ENCODE data around the gene ACSS1.

ACSS1 gene

DNA sequence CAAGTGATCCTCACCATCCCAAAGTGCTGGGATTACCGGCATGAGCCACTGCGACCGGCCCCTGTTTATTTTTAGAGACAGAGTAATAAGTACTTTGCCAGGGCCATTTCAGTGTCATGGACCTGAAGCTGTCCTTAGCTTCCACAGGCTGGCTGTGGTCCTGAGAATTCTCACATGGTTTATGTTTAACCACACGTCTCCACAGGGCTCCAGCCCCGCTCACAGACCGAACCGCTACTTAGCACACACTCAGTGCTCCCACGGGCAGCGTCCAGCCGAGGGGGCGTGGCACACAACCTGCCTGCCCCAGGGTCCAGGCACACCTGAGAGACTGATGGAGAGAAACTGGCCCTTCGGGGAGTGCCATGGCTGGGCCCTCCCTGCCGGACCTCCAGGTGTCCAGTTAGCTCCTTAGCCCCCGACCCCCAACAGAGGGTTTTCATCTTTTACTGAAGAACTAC lies 11.7 kb downstream of the ACSS1 start:
- DNase-seq (ENCODE audit: low read depth in 2 of 2), result no peak

DNA sequence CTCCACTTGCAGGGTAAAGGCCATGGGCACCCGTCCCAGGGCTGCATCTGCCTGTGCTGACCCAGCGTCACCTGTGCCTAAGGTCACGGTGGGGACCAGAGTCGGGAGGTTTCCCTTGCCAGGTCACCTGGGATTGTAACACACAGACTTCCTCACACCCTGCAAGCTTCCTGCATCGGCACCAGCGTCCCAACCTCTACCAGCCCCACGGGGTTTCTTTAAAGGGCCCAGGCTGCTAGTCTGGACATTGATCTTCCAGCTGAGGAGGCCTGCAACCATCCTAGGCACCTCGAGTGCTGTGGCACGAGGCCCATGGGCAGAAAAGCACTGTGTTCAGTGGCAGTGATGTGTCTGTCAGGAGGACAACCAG lies 12.6 kb downstream of the ACSS1 start:
- no peak for DNase-seq (ENCODE audit: low read depth in 2 of 2)

DNA sequence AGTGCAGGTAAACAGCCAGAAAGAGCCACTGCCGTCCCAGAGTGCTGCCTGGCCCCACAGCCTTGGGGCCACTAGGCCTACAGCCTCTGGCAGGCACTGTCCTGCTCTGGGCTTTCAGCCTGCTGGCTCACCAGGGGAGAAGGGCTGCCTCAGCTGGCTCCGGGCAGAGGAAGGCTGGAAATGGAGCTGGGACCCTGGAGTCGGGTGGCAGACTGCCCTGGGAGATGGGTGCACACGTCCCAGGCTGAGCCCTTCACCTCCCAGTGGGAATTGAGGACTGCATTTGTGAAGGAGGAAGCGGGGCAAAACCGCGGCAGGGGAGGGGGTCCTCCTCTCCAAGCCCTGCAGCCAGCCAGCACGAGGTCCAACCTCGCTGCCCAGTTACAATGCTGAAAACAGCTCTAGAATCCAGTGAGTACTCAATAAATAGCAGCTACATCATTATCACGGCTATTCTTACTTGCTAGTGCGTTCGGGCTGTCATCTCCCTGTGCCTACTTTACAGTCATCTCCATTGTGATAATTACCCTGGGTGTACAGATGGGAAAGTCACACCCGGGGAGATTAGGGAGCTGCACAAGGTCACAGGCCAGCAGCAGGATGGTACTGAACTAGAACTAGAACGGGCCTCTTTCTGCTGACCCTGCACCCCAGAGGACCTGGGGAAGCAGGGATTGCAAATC lies 13.1 kb downstream of the ACSS1 start:
- no peak for DNase-seq (ENCODE audit: low read depth in 2 of 2)

DNA sequence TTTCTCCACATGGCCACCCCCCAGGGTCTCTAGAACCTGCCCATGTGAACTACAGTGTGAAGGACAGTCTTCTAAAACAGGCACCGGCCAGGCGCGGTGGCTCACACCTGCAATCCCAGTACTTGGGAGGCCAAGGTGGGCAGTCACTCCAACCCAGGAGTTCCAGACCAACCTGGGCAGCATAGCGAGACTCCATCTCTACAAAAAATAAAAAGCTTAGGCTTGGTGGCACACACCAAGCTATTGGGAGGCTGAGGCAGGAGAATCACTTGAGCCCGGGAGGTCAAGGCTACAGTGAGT lies 13.7 kb downstream of the ACSS1 start:
- no peak for DNase-seq (ENCODE audit: low read depth in 2 of 2)

DNA sequence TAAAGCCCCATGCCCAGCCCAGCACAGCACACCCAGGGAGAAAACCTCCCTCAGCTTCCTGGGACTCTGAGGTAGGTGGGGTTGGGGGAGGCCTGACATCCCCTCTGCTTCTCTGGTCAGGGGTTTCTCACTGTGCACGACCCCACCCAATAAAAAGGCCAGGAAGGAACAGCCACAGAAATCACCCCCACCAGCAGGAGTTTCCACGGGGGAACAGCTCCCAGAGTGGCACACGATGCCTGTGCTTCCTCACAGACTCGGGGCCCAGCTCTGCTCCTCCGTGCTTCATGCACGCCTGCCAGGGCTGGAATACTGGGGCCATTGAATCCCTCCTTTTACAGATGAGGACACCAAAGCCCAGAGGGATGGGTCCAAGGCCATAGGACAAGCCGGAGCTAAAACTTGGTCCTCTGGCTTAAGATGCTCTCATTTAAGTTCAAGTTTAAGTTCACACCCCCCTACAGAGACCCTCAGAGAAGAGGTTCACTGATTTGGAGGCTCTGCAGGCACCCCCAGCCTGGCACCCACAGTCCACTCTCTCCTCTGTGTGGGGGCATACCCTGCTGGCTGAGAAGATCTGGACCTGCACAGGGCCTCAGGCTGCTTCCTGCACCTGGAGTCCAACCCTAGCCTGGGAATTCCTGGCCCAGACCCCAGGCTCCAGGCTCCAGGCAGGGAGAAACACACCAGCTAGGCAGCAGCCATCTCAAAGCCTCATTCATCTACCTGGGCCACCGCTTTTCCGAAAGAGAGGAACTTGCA lies 14.3 kb downstream of the ACSS1 start:
- no peak for DNase-seq (ENCODE audit: low read depth in 2 of 2)

DNA sequence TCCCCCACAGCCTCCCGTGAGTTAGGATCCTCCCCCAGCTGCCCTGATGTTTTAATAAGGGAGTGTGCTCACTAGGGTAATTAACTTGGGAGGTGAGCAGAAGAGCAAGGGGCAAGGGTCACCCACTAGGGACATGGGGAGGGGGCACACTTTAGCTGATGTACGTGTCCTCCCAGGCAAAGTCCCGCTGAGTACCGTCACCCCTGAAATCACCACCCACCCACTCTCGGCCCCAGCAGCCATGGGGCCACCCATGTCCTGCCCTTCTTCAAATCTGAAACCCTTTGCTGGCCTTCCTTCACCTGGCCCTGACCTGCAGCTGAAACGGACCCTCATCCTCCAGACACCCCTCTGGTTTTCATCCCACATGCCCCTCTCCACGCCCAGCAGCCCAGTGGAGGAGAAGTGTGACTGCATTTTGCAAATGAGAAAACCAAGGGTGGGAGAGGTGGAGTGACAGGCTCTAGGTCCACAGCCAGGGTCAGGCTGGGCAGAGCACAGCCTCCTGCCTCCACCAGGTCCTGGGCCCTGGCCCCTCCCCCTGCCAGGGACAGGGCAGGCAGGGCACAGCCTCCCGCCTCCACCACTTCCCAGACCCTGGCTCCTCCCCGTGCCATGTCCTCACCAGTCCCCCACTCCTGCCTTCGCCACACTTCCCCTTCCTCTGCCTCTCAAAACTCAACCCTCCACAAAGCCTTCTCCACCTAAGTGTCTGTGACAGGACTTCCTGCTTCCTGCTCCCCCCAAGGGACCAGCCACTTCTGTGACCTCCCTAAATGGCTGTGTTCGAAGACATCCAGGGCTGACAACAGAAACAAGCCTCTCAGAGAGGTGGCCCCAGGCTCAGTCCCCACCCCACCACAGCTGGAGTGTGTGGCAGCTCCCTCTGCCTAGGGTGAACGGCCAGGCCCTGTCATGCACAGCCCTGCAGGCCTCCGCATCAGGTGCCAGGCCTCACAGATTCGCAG lies 15.1 kb downstream of the ACSS1 start:
- no peak for DNase-seq (ENCODE audit: low read depth in 2 of 2)

DNA sequence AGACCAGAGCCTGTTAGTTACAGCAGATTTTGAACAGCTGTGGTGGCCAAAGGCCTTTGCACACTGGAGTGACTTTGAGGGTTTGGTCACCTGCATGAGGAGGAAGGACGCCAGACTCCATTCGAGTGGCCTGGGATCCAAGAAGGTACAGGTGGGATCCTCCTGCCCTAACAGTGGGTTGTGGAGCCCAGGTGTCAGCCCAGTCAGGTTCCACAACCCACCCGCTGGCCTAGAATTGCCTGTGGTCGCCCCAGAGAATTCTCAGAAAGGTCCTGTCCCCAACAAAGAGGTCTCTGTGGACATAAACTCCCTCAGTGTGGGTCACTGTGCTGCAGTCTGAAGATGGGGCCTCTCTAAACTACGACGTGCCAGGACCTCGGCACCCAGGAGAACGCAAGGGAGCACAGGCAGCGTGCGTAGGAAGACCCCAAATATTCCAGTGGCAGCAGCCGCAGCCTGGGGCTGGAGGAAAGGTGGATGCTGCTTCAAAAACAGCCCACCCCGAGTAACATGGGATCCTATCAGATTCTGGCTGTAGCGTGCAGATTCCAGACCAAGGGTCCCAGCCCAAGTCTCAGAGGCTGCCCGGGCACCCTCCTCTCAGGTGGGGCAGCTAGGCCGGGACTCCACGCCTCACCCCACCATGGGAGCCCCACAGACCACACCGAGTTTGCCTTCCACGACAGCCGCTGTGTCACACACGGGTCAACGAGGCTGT lies 16.0 kb downstream of the ACSS1 start:
- no peak for DNase-seq (ENCODE audit: low read depth in 2 of 2)

DNA sequence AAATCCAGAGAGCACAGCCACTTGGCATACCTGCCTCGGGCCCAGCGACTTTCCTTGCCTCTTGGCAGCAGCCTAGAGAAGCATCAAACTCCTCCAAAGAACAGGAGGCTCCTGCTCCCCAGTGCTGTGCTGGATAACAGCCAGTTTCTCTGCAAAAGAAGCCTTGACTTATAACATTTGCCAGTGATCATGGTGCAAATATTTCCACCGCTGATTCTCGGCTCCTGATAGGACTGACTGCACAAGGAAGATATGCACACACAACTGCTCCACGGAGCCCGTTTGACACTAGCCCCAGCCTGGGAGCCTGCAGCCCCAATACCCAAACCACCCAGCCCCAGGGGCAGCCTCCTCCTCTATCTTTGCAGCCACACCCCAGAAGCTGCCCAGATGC lies 17.5 kb downstream of the ACSS1 start:
- DNase-seq (ENCODE audit: low read depth in 2 of 2), result no peak

DNA sequence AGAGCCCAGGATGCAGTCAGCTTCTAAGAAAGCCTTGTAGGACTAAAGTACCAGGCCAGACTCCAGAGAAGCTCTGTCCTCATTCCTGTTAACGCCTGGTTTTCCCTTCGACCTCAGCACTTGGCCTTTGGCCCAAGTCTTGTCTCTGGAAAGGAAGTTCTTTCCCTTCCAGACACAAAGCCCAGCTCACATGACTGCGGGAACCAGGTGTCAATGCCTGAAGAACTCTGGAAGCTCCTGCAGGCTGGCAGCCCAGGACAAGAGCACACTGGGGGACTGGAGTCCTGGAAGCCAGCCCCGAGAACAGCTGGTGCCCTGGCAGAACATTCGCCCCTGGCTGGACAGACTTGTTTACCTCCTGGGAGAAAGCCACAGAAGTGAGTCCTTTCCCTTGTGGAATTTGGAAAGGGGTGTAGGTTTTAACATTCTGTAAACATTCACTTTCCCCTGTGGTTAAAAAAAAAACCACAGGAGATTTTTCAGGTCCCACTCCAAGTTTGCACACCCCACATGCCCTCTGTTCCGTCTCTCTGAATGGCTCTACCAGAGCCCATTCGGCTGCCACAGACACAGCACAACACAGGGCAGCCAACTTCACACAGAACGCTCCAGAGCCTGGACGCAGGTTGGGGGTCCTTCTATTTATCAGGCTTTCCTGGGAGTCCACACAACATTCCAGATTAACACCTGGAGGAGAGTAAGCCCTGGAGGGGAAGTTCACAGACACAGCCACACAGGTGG lies 18.1 kb downstream of the ACSS1 start:
- no peak for DNase-seq (ENCODE audit: low read depth in 2 of 2)

DNA sequence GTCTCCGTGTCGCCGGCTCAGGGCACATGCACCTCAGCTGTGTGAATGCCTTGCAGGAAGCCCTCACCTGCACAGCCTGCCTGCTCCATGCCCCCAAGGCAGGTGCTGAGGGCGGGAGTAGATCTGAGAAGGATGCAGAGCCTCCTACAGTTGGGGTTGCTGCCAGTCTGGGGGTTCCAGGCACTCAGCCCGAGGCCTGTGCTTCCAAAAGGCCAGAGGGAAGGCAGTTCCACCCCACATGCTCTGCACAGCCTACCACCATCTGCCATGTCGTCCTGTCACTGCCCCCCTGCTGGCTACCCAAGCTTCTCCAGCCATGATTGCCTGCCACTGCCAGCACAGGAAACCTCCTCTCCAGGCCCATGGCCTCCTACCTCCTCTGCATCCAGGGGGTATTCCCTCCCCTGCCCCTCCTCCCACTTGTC lies 19.3 kb downstream of the ACSS1 start:
- no peak for DNase-seq (ENCODE audit: low read depth in 2 of 2)

DNA sequence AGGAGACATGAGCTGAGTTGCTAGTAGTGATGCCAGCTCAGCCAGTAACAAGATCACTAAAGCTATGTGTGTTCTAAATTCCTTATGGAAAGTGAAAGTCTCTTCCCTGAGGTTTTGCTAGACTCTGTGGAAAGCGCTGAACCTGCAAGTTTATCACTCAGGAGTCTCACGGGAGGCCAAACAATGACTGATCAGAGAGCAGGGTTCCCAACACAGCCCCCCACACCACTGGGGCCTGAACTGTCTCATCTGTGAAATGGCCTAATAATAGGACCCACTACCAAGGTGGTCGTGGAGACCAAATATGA lies 19.9 kb downstream of the ACSS1 start:
- no peak for DNase-seq (ENCODE audit: low read depth in 2 of 2)

DNA sequence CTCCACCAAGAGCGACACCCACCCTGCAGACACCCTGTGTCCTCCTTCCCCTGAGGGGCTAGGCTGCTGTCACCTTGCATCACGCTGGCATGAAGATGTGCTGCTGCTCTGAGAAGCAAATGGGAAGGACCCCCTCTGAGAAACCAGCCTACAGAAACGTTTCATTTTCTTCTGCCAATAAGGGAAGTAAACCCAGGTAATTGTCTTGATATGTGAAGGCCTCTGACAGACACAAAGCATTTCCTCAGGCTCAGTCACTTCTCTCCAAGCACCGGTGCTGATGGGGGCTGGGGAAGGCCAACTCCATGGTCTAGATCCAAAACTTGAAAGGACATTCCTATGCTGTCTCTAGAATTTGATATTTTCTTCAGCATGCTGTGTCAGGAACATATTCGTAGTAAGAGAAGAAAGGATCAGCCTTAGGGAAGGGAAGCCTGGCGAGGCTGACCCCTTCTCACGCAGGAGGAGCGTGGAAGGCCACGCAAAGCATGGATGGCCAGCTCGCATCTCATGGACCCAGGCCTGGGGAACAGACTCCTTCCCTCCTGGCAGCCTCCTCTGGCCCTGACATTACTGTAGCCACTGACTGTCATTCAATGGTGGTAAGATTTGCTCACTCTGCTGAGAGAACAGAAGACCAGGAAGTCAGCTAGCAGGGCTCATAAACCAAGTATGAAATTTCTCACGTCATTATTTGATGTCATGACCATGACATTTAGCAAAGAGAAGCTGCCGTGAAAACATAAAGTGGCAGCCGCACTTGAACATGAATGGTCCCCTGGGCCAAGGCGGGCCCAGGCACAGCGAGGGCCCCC lies 20.4 kb downstream of the ACSS1 start:
- DNase-seq (ENCODE audit: low read depth in 2 of 2), result no peak

DNA sequence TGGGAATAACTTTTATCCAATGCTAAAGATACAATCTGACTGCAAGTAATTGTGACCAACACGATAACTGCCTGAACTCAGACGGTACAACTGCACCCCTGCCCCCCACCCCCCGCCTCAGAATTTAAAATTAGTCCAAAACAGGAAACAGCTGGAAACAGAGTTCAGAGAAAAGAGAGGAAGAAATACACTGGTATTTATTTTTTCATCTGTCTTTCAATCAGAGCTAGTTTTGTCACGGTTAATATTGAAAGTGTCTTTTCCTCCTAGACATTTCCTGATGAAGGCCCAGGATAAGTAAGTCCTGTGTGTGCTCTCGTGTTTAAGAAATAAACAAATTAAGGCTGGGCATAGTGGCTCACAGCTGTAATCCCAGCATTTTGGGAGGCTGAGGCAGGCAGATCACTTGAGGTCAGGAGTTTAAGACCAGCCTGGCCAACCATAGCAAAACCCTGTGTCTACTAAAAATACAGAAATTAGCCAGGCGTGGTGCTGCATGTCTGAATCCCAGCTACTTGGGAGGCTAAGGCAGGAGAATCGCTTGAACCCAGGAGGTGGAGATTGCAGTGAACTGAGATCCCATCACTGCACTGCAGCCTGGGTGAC lies 21.5 kb downstream of the ACSS1 start:
- no peak for DNase-seq (ENCODE audit: low read depth in 2 of 2)

DNA sequence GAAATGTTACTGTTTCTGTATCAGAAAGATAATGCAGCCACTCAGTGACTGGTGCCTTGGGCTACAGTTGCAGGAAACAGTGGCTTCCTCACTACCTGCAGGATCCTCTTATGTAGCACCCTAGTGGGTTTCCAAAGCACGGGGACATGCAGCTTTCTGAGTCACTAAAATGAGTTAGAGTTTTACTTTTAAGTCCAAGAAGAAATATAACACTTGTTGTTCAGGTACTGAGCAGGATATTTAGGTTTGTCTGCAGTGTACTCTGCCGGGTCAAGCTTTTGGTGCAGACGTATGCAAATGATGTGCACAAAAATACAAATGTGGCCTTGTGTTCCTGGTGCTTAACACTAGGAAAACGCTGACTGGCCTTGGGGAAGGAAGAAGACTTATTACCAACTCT lies 22.0 kb downstream of the ACSS1 start:
- DNase-seq (ENCODE audit: low read depth in 2 of 2), result no peak

DNA sequence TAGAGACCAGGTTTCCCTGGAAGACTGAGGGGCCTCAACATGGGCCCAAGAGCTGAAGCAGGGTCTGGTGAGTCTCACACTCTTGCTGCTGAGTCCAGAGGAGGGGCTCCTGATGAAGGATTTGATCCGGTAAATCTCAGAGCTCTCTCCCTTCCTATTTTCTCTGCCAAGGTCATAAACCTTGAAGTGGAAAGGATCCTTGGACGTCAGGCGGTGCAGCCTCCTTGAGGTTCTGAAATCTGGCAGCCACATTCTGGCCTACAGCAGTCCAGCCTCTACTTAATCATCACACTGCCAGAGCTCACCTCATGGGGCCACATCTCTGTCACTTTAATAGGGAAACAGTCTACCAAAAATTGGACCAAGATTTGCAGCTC lies 24.0 kb downstream of the ACSS1 start:
- DNase-seq (ENCODE audit: low read depth in 2 of 2), result no peak

DNA sequence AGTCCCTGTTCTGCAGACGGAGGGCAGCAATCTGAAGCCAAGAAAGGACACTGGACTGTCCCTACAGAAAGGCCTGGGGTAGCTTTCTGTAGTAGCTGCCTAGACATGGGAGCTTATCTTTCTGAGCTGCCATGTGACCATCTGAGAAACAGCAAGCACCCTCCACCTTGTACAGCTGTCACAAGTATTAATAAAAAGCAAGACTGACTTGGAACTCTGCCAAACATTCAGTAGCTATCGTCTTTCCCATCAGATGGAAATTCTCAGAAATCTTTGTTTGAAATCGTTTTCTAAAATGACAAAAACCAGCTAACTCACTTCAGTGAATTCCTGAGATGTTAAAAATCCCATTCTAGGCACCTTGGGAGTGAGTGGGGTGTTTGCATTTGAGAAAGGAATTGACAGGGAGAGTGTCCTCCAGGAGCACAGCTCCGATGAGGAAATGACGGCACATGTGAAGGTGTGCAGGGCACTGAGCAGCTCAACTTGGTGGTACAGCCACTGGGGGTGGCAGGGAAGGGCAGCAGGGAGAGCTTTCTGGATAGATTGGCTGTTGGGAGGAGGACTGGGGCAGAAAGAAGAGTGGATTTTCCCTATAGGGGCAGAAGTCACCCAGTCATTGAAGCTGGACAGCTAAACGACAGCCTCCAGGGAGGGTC lies 24.5 kb downstream of the ACSS1 start:
- no peak for DNase-seq (ENCODE audit: low read depth in 2 of 2)

DNA sequence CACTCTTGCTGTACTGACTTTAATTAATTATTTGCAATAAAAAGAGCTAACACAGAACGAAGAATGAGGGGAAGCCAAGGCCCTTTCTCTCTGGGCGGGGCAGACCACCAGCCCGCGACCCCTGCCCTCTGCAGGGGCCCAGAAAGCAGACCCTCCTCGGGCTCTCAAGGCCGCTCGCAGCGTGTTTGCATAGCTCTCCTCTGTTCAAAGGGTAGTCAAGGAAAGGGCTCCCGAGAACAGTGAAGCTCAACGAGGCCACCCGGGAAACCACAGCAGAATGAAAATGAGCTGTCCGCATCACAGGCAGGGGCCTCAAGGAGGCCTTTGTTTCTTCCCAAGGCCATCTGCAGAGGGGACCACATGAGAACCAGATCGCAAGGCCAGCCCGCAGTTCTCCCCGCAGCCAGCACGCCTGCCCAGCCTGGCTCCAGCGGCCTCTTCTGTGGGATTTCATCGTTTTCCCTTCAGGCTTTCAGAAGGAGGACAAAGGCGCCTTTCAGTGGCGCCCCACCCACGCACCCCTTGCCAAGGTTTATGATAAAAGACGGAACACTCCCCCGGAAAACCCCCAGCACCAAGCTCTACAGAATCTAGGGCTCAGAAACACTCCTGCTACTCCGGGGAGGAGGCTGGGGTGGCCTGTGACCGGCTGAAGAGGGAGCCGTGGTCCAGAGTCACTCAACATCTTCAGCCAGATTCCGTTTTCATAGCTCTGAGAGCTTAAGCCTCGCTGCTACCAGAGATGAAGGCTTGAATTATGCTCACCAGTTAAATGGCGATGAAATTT lies 25.3 kb downstream of the ACSS1 start:
- no peak for DNase-seq (ENCODE audit: low read depth in 2 of 2)

DNA sequence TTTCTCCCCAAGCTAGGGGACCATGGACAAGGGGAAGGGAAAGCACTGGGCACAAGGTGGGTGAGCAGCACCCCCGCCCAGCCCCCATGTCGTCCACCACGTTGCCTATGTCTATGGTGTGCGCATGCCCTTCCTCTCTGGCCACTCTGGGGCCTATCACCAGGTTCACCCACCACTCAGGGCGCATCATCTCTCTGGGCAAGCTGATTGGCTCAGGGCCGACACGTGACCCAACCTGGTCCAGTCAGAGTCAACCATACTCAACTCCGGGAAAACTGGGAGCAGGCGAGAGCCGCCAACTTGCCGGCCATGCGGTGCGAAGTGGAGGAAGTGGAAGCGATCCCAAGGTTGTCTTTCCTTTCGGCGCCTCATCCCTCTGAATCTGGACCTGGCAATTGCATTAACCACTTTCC lies 25.9 kb downstream of the ACSS1 start:
- no peak for DNase-seq (ENCODE audit: low read depth in 2 of 2)

DNA sequence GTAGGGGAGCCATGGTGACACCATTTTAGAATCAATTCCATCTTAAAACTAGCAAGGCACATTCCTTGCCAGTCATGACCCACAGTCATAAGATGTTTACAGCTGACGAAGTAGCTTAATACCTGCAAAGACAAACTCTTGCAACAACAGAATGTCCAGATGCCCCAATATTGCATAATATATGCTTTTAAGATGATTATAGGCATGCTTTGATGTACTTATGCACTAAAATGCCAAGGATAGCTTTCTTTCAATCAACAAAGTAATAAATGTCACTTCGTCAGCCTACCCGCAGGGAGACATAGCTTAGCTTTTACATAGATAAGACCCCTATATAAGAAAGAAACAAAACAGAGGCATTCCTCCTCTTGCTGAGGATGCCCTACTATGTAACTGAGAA lies 26.7 kb downstream of the ACSS1 start:
- no peak for DNase-seq (ENCODE audit: low read depth in 2 of 2)

Data from activated CD8-positive, alpha-beta memory T cell treated with anti-CD3 and anti-CD28 coated beads for 4 hours (primary cell).